Hematopoietic multipotent progenitor cell treated with erythropoietin and hydrocortisone succinate and interleukin-3 and kit ligand, for 6 days (in vitro differentiated cells): ENCODE measurements around the gene USP6.
"Not testable (repeated sequence)": the region's sequence is repeated elsewhere in the genome, so short reads cannot be mapped to it uniquely, and the experiment has no call there.

Experiments
- DNase-seq: peaks from one replicate; pipeline ENCODE4 v3.0.0-alpha.2; 2015

Gene USP6

GRCh38 chr17:5200360-5200759, 84.5 kb downstream of the USP6 start:
- DNase-seq: no peak

- no peak for DNase-seq
These were observed 85.2 kb downstream of the USP6 start for GRCh38 chr17:5201011-5201410.

GRCh38 chr17:5203178-5203907, 87.5 kb downstream of the USP6 start:
- DNase-seq: no peak

GRCh38 chr17:5203908-5204294, 88.1 kb downstream of the USP6 start:
- no peak for DNase-seq

- no peak for DNase-seq
These were observed 93.6 kb downstream of the USP6 start for GRCh38 chr17:5209396-5209795.

DNA sequence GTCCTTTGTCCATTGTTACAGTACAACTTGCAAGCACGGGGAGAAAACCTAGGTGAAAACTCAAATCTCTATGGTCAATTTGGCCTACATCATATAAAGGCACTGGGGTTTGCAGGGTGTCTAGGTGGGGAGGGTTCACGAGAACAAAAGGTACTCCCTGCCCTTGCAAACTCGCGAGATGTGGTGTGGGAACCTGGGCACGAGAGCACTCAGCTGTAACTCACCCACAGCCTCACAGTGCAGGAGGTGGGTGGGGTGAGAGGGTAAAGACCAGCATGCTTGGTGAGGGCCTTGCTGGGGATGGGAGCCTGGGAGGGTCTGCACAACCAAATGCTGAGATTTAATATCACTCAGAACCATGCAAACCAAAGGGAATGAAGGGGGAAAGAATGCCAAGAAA, 94.3 kb downstream of the USP6 start:
- no peak for DNase-seq

GRCh38 chr17:5210614-5211252, 94.9 kb downstream of the USP6 start:
- DNase-seq: no peak

- DNase-seq: no peak
These were observed 95.6 kb downstream of the USP6 start for GRCh38 chr17:5211458-5211857.

- DNase-seq: not testable (repeated sequence)
These were observed 101.7 kb downstream of the USP6 start for GRCh38 chr17:5217562-5217961.

DNA sequence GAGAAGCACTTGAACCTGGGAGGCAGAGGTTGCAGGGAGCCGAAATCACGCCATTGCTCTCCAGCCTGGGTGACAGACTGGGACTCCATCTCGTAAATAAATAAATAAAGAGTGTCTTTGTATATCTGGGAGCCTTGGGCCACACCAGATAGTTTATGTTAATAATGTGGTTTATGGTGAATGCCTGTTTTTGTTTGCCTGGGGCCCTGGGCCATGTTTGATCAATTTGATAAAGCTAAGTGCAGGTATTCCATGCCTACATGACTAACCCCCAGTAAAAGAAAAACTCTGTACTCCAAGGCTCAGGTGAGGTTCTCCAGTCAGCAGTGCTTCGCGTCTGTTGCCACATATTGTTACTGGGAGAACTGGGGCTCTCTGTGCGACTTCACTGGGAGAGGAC, 103.7 kb downstream of the USP6 start:
- no peak for DNase-seq

- no peak for DNase-seq
These were observed 104.2 kb downstream of the USP6 start for GRCh38 chr17:5220074-5220473.

GRCh38 chr17:5221912-5222311, 106.1 kb downstream of the USP6 start:
- not testable (repeated sequence) for DNase-seq
